ENCODE data around the gene RAB35.

- TF ChIP-seq, protein P1, sequence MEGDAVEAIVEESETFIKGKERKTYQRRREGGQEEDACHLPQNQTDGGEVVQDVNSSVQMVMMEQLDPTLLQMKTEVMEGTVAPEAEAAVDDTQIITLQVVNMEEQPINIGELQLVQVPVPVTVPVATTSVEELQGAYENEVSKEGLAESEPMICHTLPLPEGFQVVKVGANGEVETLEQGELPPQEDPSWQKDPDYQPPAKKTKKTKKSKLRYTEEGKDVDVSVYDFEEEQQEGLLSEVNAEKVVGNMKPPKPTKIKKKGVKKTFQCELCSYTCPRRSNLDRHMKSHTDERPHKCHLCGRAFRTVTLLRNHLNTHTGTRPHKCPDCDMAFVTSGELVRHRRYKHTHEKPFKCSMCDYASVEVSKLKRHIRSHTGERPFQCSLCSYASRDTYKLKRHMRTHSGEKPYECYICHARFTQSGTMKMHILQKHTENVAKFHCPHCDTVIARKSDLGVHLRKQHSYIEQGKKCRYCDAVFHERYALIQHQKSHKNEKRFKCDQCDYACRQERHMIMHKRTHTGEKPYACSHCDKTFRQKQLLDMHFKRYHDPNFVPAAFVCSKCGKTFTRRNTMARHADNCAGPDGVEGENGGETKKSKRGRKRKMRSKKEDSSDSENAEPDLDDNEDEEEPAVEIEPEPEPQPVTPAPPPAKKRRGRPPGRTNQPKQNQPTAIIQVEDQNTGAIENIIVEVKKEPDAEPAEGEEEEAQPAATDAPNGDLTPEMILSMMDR (IDR thresholded peaks at IDR 0.05; ENCODE audit: low read depth, low read length, poor library complexity, severe bottlenecking), result no peak
- TF ChIP-seq EZH2phosphoT487 (IDR thresholded peaks at IDR 0.05; ENCODE audit: borderline replicate concordance, low read length), result no peak
These were observed 22.1 kb downstream of the RAB35 start for GRCh38 chr12:120094485-120094884.
